Suppressor macrophage (primary cell): ENCODE results near the gene HEPH.
"Not testable (repeated sequence)": the region's sequence is repeated elsewhere in the genome, so short reads cannot be mapped to it uniquely, and the experiment has no call there.

Source experiments
- DNase-seq, 4 experiments: peaks; one replicate each; pipeline ENCODE4 v3.0.0-alpha.2; 2020 to 2022

HEPH gene

DNA sequence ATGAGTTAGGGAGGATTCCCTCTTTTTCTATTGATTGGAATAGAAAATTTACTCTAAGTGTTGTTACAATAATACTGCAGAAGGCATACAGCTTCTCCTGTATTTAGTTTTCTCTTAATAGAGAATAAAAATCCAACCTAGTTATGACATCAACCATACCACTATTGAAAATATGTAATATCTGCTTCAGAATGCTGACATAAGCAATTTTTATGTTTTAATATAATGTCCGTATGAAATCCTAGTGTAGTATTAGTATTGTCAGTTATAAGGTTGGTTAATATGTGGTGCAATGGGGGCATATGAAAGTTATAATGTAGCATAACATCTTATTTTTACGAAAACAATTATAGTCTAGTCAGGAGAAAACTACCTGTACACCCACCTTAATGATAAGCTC is 68.2 kb downstream of the HEPH start:
- DNase-seq: no peak

DNA sequence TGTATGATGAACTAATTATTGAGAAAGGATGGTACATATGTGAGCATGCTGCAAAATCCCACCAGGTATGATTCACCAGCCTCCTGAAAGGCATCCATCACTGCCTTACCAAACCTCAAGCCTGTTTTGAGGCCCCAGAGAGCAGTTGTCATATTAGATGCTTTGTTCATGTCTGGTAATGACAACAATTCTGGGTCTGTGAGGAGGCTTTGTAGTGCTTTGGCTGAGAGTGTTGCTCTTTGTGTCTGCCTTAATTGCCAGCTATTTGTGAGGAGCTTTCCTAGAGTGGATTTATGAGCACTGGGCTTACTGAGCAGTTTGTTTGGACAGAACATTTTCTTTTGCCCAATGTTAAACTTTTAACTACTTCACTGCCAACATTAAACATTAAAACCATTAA is 69.2 kb downstream of the HEPH start:
- no peak for DNase-seq

DNA sequence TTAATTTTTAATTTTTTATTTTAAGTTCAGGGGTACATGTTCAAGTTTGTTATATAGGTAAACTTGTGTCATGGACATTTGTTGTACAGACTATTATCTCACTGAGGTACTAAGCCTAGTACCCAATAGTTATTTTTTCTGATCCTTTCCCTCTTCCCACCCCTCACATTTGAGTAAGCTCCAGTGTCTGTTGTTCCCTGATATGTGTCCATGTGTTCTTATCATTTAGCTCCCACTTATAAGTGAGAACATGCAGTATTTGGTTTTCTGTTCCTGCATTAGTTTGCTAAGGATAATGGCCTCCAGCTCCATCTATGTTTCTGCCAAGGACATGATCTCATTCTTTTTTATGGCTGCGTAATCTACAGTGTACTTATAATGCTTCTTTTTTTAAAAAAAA is 69.9 kb downstream of the HEPH start:
- not testable (repeated sequence) for DNase-seq

DNA sequence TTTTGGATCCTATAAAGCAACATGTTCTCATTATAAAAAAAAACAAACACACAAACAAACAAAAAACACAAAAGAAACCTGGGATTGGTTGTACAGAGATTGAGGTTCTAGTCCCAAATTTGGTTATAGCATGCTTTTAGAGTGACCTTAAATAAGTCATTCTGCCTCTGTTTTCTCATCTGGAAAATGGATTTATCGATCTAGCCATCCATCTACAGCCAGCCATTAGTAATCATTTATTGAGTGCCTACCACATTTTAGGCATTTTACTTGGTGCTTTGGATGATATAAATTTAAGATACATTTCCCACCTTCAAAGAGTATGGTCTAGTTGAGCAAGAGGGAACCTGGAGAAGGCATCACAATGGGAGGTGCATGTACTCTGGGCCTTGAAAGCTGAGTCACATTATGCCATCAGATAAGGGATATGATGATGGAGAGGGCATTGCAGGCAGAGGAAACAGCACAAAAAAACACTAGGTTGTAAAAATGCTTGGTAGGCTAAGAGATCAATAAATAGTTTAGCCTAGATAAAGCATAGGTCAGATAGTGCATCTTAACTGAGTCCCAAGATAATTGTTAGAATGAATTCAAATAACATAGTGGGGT is 91.4 kb downstream of the HEPH start:
- no peak for DNase-seq

DNA sequence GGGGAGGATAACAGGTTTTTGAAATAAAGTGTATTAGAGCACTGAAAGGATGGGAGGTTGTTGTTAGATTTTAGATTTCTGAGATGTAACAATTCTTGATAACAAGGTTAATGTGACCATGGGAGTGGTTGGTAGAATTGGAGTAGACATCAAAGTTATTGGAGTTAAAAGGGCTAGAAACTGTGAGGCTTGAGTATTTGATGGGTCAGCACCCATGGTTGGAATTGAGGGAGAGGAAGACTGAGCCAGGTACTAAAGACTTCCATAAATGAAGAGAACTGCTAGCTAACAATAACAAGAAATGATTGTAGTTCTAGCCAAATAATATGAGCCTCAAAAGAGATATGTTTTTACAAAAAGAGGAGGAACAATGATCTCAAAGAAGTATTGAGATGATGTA is 98.8 kb downstream of the HEPH start:
- no peak for DNase-seq
